HepG2 (cell line): Measurements from ENCODE around the gene POLR1C. TPM values are rescaled to one million over a fixed set of nuclear protein-coding genes. Genes with fewer than 3 reads are reported as not detected.

Experiments used
- ATRX ChIP-seq: sonication (generic); formaldehyde crosslinking; IDR thresholded peaks from 2 replicates; pipeline ENCODE4 v1.4.0; 2020; ENCODE audit warnings: missing genetic modification reagents, borderline replicate concordance
- GATAD1 ChIP-seq: IDR thresholded peaks from 2 replicates; pipeline ENCODE4 v1.6.1; 2016; ENCODE audit warnings: missing genetic modification reagents, missing compliant biosample characterization
- PITX1 ChIP-seq: sonication (generic); formaldehyde crosslinking; IDR thresholded peaks from 2 replicates; pipeline ENCODE4 v1.5.1; 2020; ENCODE audit warnings: mild to moderate bottlenecking, missing genetic modification reagents
- POLR2AphosphoS5 ChIP-seq: IDR thresholded peaks from 2 replicates; pipeline ENCODE4 v1.6.1; 2012; ENCODE audit warnings: low read depth, low read length
- SKI ChIP-seq: fragments of 450-650 bp; IDR thresholded peaks from one replicate; pipeline ENCODE4 v1.6.1; 2018; ENCODE audit warnings: mild to moderate bottlenecking; ENCODE audit not compliant: partially characterized antibody
- SRSF4 ChIP-seq: fragments of 200-400 bp; formaldehyde crosslinking; IDR thresholded peaks from one replicate; pipeline ENCODE4 v1.6.1; 2018; ENCODE audit warnings: mild to moderate bottlenecking, low read depth, low read length, moderate library complexity; ENCODE audit not compliant: poor library complexity, severe bottlenecking
- SRY ChIP-seq: sonication (generic); formaldehyde crosslinking; IDR thresholded peaks from 2 replicates; pipeline ENCODE4 v1.8.0; 2022; ENCODE audit warnings: mild to moderate bottlenecking, missing genetic modification reagents
- TEAD3 ChIP-seq: optimal IDR thresholded peaks from 2 replicates; pipeline ENCODE3; 2016; ENCODE audit warnings: borderline replicate concordance
- ZFP36L1 ChIP-seq: sonication (generic); formaldehyde crosslinking; IDR thresholded peaks from 2 replicates; pipeline ENCODE4 v1.8.0; 2022; ENCODE audit warnings: mild to moderate bottlenecking, missing genetic modification reagents, moderate library complexity
- ZNF607 ChIP-seq: sonication (generic); formaldehyde crosslinking; IDR thresholded peaks from 2 replicates; pipeline ENCODE4 v1.5.1; 2020; ENCODE audit warnings: missing genetic modification reagents, mild to moderate bottlenecking, borderline replicate concordance
- ZNF703 ChIP-seq: sonication (generic); formaldehyde crosslinking; IDR thresholded peaks from 2 replicates; pipeline ENCODE4 v1.5.1; 2020; ENCODE audit warnings: missing genetic modification reagents, mild to moderate bottlenecking, moderate library complexity, borderline replicate concordance
- polyA plus RNA-seq, 8 experiments: library from polyadenylated mRNA; depleted of rRNA in 3 of 8; stranded (reverse) in 7 of 8; unstranded in 1 of 8; fragments of >200 nt; fragmentation: Illumina TruSeq in 4 of 8; extraction: Trizol in 4 of 8; gene quantifications; 2 replicates each; pipeline versions ENCODE4 v1.2.1 to v1.2.3, GENCODE V29; 2011 to 2016; ENCODE audit warnings: low read depth in 4 of 8, missing spikeins in 1 of 8, mixed read lengths in 1 of 8; ENCODE audit not compliant: insufficient read depth in 1 of 8
- total RNA-seq, 5 experiments: library from RNA; depleted of rRNA; stranded (reverse); fragments of >200 nt; fragmentation: Illumina TruSeq; extraction: Trizol; gene quantifications; 2 replicates each; pipeline ENCODE4 v1.2.3, GENCODE V29; 2016; ENCODE audit warnings: low read depth in 1 of 5
- TF ChIP-seq, protein P1 (sequence below): sonication (generic); formaldehyde crosslinking; IDR thresholded peaks from 2 replicates; pipeline ENCODE4 v1.5.0; 2020; ENCODE audit warnings: missing genetic modification reagents
- TF ChIP-seq, protein P2 (sequence below): sonication (generic); formaldehyde crosslinking; conservative IDR thresholded peaks from 2 replicates; pipeline ENCODE4 v1.8.0; 2022; ENCODE audit warnings: mild to moderate bottlenecking, moderate library complexity, missing genetic modification reagents
- TF ChIP-seq, protein P3 (sequence below): IDR thresholded peaks from 2 replicates; pipeline ENCODE4 v1.6.1; 2018; ENCODE audit warnings: missing genetic modification reagents
- TF ChIP-seq, protein P4 (sequence below): sonication (generic); formaldehyde crosslinking; IDR thresholded peaks from 2 replicates; pipeline ENCODE4 v1.4.0; 2020; ENCODE audit warnings: missing genetic modification reagents, mild to moderate bottlenecking, borderline replicate concordance
- TF ChIP-seq, protein P5 (sequence below): sonication (generic); formaldehyde crosslinking; IDR thresholded peaks from 2 replicates; pipeline ENCODE4 v1.5.1; 2020; ENCODE audit warnings: mild to moderate bottlenecking, missing genetic modification reagents, moderate library complexity

The POLR1C gene
- total and polyA plus RNA-seq, 2 of the 13 experiments (the other 11 are each of a cell fraction or from before 2014, with no cell fraction given) = 62.6 to 72.2 TPM

DNA sequence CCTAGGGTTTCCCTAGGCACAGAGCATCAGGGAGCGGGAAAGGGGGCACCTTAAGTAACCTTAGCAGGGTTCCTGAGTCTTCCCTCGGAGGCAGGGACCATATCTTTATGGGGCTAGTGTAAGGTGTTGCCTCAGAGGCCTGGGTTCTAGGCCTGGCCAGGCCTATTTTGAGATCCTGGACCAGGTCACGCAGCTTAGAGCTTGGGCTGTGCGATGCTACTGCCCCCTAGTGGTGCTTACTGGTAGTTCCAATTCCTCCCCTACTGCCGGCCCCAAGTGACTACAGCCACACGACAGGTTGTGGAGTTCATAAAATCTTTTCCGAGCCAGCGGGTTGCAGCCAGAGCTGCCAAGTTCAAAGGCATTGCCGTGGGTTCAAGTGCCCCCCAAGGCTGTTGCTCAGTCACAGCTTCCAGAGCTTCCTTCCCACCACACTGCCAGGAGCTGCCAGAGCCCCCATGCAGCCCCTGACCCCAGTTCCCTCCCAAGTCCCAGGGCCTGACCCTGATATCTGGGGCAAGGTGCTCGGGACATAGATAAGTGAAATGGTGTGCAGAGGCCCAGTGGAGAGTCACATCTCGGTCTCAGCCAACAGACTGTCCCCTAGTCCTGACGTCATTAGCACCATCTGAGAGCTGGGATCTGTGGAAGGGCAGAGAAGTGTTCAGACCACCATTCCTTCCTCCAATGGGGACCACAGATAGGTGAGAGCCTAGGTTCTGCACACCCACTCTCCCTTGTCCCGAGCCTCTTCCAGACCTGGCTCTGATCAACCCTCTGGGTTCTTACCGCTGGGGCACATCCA lies 10.0 kb upstream of the POLR1C start (continued):
- peak; percentile 42; the same call in 1 of the 2 replicates for TF ChIP-seq PITX1
- TF ChIP-seq, protein P1, sequence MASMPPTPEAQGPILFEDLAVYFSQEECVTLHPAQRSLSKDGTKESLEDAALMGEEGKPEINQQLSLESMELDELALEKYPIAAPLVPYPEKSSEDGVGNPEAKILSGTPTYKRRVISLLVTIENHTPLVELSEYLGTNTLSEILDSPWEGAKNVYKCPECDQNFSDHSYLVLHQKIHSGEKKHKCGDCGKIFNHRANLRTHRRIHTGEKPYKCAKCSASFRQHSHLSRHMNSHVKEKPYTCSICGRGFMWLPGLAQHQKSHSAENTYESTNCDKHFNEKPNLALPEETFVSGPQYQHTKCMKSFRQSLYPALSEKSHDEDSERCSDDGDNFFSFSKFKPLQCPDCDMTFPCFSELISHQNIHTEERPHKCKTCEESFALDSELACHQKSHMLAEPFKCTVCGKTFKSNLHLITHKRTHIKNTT = no peak
- peak; percentile 18 for TF ChIP-seq TEAD3 (CRISPR knock-in tag)
- TF ChIP-seq ATRX (CRISPR knock-in tag) = no peak
- TF ChIP-seq, protein P2, sequence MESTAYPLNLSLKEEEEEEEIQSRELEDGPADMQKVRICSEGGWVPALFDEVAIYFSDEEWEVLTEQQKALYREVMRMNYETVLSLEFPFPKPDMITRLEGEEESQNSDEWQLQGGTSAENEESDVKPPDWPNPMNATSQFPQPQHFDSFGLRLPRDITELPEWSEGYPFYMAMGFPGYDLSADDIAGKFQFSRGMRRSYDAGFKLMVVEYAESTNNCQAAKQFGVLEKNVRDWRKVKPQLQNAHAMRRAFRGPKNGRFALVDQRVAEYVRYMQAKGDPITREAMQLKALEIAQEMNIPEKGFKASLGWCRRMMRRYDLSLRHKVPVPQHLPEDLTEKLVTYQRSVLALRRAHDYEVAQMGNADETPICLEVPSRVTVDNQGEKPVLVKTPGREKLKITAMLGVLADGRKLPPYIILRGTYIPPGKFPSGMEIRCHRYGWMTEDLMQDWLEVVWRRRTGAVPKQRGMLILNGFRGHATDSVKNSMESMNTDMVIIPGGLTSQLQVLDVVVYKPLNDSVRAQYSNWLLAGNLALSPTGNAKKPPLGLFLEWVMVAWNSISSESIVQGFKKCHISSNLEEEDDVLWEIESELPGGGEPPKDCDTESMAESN (CRISPR knock-in tag) = peak; percentile 78
- TF ChIP-seq ZNF703 (CRISPR knock-in tag) = no peak
- TF ChIP-seq, protein P3, sequence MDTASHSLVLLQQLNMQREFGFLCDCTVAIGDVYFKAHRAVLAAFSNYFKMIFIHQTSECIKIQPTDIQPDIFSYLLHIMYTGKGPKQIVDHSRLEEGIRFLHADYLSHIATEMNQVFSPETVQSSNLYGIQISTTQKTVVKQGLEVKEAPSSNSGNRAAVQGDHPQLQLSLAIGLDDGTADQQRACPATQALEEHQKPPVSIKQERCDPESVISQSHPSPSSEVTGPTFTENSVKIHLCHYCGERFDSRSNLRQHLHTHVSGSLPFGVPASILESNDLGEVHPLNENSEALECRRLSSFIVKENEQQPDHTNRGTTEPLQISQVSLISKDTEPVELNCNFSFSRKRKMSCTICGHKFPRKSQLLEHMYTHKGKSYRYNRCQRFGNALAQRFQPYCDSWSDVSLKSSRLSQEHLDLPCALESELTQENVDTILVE (CRISPR knock-in tag) = peak; percentile 28; the same call in 1 of the 2 replicates
- peak; percentile 46 for TF ChIP-seq POLR2AphosphoS5
- peak; percentile 45; the same call in 1 of the 2 replicates for TF ChIP-seq GATAD1 (CRISPR knock-in tag)
- TF ChIP-seq, protein P4, sequence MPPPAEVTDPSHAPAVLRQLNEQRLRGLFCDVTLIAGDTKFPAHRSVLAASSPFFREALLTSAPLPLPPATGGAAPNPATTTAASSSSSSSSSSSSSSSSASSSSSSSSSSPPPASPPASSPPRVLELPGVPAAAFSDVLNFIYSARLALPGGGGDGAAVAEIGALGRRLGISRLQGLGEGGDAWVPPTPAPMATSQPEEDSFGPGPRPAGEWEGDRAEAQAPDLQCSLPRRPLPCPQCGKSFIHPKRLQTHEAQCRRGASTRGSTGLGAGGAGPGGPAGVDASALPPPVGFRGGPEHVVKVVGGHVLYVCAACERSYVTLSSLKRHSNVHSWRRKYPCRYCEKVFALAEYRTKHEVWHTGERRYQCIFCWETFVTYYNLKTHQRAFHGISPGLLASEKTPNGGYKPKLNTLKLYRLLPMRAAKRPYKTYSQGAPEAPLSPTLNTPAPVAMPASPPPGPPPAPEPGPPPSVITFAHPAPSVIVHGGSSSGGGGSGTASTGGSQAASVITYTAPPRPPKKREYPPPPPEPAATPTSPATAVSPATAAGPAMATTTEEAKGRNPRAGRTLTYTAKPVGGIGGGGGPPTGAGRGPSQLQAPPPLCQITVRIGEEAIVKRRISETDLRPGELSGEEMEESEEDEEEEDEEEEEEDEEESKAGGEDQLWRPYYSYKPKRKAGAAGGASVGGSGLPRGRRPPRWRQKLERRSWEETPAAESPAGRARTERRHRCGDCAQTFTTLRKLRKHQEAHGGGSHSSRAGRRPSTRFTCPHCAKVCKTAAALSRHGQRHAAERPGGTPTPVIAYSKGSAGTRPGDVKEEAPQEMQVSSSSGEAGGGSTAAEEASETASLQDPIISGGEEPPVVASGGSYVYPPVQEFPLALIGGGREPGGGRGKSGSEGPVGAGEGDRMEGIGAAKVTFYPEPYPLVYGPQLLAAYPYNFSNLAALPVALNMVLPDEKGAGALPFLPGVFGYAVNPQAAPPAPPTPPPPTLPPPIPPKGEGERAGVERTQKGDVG (CRISPR knock-in tag) = peak; percentile 30; the same call in 1 of the 2 replicates
- TF ChIP-seq SRSF4 = no peak
- no peak for TF ChIP-seq ZFP36L1 (CRISPR knock-in tag)
- TF ChIP-seq, protein P5, sequence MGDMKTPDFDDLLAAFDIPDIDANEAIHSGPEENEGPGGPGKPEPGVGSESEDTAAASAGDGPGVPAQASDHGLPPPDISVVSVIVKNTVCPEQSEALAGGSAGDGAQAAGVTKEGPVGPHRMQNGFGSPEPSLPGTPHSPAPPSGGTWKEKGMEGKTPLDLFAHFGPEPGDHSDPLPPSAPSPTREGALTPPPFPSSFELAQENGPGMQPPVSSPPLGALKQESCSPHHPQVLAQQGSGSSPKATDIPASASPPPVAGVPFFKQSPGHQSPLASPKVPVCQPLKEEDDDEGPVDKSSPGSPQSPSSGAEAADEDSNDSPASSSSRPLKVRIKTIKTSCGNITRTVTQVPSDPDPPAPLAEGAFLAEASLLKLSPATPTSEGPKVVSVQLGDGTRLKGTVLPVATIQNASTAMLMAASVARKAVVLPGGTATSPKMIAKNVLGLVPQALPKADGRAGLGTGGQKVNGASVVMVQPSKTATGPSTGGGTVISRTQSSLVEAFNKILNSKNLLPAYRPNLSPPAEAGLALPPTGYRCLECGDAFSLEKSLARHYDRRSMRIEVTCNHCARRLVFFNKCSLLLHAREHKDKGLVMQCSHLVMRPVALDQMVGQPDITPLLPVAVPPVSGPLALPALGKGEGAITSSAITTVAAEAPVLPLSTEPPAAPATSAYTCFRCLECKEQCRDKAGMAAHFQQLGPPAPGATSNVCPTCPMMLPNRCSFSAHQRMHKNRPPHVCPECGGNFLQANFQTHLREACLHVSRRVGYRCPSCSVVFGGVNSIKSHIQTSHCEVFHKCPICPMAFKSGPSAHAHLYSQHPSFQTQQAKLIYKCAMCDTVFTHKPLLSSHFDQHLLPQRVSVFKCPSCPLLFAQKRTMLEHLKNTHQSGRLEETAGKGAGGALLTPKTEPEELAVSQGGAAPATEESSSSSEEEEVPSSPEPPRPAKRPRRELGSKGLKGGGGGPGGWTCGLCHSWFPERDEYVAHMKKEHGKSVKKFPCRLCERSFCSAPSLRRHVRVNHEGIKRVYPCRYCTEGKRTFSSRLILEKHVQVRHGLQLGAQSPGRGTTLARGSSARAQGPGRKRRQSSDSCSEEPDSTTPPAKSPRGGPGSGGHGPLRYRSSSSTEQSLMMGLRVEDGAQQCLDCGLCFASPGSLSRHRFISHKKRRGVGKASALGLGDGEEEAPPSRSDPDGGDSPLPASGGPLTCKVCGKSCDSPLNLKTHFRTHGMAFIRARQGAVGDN = peak; percentile 38; the same call in 1 of the 2 replicates
- TF ChIP-seq SRY (CRISPR knock-in tag) = 0 out of 2 replicates have a peak, but pooled peaks have one; percentile 53
- TF ChIP-seq ZNF607 = peak; percentile 34; the same call in 1 of the 2 replicates
- peak; percentile 65 for TF ChIP-seq SKI
